Mucosa of descending colon (tissue), 3 donors: ENCODE data around the gene SLC6A12. TPM values are rescaled to one million over a fixed set of nuclear protein-coding genes. Genes with fewer than 3 reads are reported as not detected.
"Not testable (repeated sequence)": the region's sequence is repeated elsewhere in the genome, so short reads cannot be mapped to it uniquely, and the experiment has no call there.

Experiments used
- ATAC-seq: fragments of 200-7000 bp; cut with Tn5 transposase; one replicate; pipeline ENCODE4 v1.9.1; 2020; ENCODE audit warnings: mild to moderate bottlenecking, moderate library complexity
- DNase-seq, 3 donors: peaks; one replicate each; pipeline ENCODE4 v3.0.0-alpha.2; 2020
- H3K36me3 ChIP-seq: fragments of 200-600 bp; one replicate; pipeline ENCODE4 v1.8.0; 2021; ENCODE audit warnings: low read depth, mild to moderate bottlenecking
- H3K4me1 ChIP-seq: fragments of 200-600 bp; one replicate; pipeline ENCODE4 v1.8.0; 2021; ENCODE audit warnings: low read depth, mild to moderate bottlenecking
- H3K4me3 ChIP-seq: fragments of 200-600 bp; one replicate; pipeline ENCODE4 v1.8.0; 2021; ENCODE audit warnings: mild to moderate bottlenecking
- H3K9me3 ChIP-seq: fragments of 200-600 bp; one replicate; pipeline ENCODE4 v1.8.0; 2021; ENCODE audit warnings: mild to moderate bottlenecking
- intact Hi-C, 2 donors: fragments of 100-400 bp; cut with DNase I in 1 of 2; cut with micrococcal nuclease in 1 of 2; formaldehyde crosslinking; loops; one replicate each; pipeline versions ENCODE4 v1.11.0 to v1.11.1; 2022; cut with DNase I, micrococcal nuclease
- total RNA-seq, 3 donors: library from RNA; stranded (reverse); fragmentation: NEBNext Ultra II Directional in 2 of 3; extraction: Animal tissue kit (Norgen Biotek cat#: 25700) in 2 of 3; gene quantifications; one replicate each; pipeline versions ENCODE4 v1.2.1 to v1.2.4, GENCODE V29; 2021 to 2023
- TF ChIP-seq, protein P1 (sequence below): fragments of 200-600 bp; IDR thresholded peaks from one replicate; pipeline ENCODE4 v1.8.0; 2022; ENCODE audit warnings: antibody characterized with exemption, mild to moderate bottlenecking
- donor health status: DM: no; HTN: no; CAD: no; lungs with moderate emphysema.
- donor health status: DM: no; HTN: no; CAD: no.
- donor health status: DM: no; HTN: yes; CAD: no.

Gene SLC6A12
- total RNA-seq, 3 donors from 2014 or later = 1.3 to 5.1 TPM; not detected in 1

DNA sequence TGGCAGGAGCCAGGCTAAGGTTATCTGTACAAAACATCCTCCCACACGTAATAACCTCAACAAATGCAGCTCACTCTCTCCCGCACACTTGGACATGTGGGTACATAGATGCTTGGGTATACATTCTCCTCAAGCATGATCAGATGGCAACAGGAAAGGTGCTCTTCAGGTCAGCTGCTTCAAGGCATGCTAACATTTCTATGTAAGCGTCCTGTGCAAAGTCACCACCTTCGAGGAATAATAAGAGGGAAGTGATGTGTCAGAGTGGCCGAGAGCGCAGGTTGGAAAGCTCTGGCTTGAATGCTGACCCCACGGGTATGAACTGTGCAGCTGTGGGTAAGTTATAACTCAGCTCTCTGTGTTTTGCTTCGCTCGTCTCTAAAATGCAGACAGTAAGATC, 24.2 kb upstream of the SLC6A12 start:
- no peak for ATAC-seq
- intact Hi-C loops = no loop called here
- Histone ChIP-seq H3K4me1 (no peaks in the 10 kb centered on the region), H3K9me3 (peaks cover 19% of the 10 kb centered on the region), H3K36me3 (no peaks in the 10 kb centered on the region), H3K4me3 (no peak overlapping the region)
- TF ChIP-seq, protein P1, sequence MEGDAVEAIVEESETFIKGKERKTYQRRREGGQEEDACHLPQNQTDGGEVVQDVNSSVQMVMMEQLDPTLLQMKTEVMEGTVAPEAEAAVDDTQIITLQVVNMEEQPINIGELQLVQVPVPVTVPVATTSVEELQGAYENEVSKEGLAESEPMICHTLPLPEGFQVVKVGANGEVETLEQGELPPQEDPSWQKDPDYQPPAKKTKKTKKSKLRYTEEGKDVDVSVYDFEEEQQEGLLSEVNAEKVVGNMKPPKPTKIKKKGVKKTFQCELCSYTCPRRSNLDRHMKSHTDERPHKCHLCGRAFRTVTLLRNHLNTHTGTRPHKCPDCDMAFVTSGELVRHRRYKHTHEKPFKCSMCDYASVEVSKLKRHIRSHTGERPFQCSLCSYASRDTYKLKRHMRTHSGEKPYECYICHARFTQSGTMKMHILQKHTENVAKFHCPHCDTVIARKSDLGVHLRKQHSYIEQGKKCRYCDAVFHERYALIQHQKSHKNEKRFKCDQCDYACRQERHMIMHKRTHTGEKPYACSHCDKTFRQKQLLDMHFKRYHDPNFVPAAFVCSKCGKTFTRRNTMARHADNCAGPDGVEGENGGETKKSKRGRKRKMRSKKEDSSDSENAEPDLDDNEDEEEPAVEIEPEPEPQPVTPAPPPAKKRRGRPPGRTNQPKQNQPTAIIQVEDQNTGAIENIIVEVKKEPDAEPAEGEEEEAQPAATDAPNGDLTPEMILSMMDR = no peak
- no peak for DNase-seq

DNA sequence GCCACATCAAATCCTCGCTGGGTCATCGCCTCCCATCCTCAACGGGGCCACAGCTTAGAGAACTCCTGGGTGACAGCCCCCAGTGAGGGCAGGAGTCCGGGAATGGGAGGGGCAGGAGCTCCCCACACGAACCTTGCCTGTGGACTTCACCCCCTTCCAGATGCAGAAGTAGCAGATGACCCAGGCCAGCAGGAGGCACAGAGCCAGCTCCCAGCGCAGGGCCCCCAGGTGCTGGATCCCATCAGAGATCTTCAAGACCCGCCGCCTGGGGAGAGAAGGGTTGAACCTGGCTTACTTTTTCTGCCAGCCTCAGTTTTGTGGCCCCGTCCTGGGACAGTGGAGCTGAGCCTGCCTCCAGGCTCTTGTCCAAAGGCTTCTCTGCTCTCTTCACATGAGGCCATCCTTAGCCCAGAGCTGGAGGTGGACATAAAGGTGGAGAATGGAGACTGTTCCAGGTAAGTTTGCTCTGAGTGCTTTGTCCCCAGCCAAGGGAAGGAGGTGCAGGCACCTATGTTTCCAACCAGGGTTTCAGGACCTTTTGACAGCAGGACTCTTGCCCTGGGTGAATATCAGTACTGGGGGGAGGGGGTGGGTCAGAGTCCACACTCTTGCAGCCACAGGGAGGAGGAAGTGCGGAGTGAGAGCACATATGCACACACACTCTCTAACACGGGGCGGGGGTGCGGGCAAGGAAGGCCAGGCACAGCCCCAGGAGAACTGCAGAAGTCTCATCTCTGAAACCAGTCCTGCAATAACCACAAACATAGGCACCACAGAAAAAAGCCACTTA, 23.3 kb upstream of the SLC6A12 start:
- Histone ChIP-seq H3K4me3 (no peak overlapping the region), H3K36me3 (no peaks in the 10 kb centered on the region), H3K9me3 (peaks cover 19% of the 10 kb centered on the region), H3K4me1 (no peaks in the 10 kb centered on the region)
- TF ChIP-seq, protein P1 = no peak
- intact Hi-C loops = no loop called here
- ATAC-seq (peak; percentile 91), DNase-seq (peak in 2 of 3 donors; percentile 41)

DNA sequence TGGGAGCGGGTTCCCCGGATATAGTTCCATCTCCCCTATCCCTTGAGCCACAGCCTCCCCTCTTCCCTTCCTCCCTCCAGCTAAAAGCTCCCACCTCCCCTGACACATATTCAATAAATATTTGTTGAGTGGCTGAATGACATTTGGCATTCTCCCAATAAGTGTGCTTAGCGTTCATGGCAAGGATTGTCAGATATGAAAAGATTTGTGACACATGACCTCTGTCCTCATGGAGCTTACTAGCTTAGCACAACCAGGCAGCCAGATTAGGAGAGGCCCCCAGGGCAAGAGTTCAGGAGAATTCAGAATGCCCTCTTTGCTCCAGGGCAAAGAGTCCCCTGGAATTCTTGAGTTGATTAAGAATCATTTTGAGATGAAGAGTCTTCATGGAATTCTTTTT, 22.5 kb upstream of the SLC6A12 start:
- DNase-seq (no peak), ATAC-seq (no peak)
- H3K36me3 ChIP-seq = no peaks in the 10 kb centered on the region
- H3K9me3 ChIP-seq = peaks cover 19% of the 10 kb centered on the region
- no peak overlapping the region for H3K4me3 ChIP-seq
- intact Hi-C loops = no loop called here
- H3K4me1 ChIP-seq = no peaks in the 10 kb centered on the region
- TF ChIP-seq, protein P1 = no peak

DNA sequence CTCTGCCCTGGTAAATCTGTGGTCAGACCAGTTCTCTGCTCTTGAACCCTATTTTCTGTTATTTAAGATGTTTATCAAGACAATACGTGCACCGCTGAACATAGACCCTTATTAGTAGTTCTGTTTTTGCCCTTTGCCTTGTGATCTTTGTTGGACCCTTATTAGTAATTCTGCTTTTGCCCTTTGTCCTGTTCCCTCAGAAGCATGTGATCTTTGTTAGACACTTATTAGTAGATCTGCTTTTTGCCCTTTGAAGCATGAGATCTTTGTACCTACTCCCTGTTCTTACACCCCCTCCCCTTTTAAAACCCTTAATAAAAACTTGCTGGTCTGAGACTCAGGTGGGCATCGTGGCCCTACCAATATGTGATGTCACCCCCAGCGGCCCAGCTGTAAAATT, 22.0 kb upstream of the SLC6A12 start:
- DNase-seq, H3K4me3 ChIP-seq, intact Hi-C loops, ATAC-seq, H3K36me3 ChIP-seq, H3K4me1 ChIP-seq: not testable (repeated sequence)
- peaks cover 19% of the 10 kb centered on the region for H3K9me3 ChIP-seq

DNA sequence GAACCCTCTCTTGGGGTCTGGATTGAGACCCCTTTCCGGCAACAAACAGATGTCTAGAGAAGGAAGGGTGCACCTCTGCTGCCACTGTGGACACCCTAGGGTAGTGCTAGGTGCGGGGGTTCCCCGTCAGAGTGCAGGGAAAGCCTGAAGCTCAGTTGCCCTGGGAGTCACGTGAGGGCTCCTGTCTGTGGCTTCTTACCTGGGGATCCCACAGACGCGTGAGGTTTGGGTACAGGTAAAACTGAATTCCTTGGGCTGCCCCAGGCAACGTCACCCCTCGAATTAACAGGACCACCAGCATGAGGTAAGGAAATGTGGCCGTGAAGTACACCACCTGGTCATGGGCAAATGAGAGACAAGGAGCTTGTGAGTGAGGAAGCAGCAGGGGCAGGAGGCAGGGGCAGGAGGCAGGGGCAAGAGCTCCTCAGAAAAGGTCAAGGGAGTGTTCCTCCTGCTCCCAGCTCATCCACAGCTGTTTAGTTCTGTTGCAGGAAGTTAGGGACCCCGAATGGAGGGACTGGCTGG, 21.0 kb upstream of the SLC6A12 start:
- TF ChIP-seq, protein P1 = no peak
- intact Hi-C loops = no loop called here
- Histone ChIP-seq H3K4me3 (no peak overlapping the region), H3K9me3 (peaks cover 19% of the 10 kb centered on the region), H3K4me1 (no peaks in the 10 kb centered on the region), H3K36me3 (no peaks in the 10 kb centered on the region)
- ATAC-seq (no peak), DNase-seq (no peak)

DNA sequence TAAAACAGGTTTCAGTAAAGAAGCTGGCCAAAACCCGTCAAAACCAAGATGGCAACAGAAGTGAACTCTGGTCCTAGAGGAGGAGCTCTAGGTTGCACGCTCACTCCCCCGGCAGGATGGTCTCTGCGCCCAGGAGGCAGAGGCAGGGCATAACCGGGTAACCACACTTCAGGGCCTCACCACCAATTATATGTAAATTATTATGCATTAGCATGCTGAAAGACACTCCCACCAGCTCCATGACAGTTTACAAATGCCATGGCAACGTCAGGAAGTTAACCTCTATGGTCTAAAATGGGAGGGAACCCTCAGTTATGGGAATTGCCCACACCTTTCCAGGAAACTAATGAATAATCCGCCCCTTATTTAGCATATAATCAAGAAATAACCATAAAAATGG, 20.1 kb upstream of the SLC6A12 start:
- no peaks in the 10 kb centered on the region for H3K36me3 ChIP-seq
- ATAC-seq (no peak), DNase-seq (no peak)
- no peaks in the 10 kb centered on the region for H3K4me1 ChIP-seq
- TF ChIP-seq, protein P1 = no peak
- H3K9me3 ChIP-seq = peaks cover 19% of the 10 kb centered on the region
- H3K4me3 ChIP-seq = no peak overlapping the region
- intact Hi-C loops = no loop called here
